Heart left ventricle (tissue), 16 donors: ENCODE results near the gene INKA1. TPM values are rescaled to one million over a fixed set of nuclear protein-coding genes. Genes with fewer than 3 reads are reported as not detected.
A peak's percentile ranks its signal among the peaks of the same experiment; 100 is the strongest.

ENCODE experiments used
- ATAC-seq, 4 donors: fragments of 200-7000 bp; cut with Tn5 transposase; one replicate each; pipeline ENCODE4 v1.9.1; 2020 to 2022; ENCODE audit warnings: moderate library complexity in 4 of 4, mild to moderate bottlenecking in 3 of 4, moderate number of reproducible peaks in 1 of 4
- DNase-seq, 5 donors: peaks; one replicate each; pipeline ENCODE4 v3.0.0-alpha.2; 2020
- H3K27ac ChIP-seq, 12 donors: fragments of 200-600 bp; sonication (generic) in 4 of 12; one replicate each; pipeline versions ENCODE4 v1.5.0 to v1.8.0; 2016 to 2022; ENCODE audit warnings: mild to moderate bottlenecking in 2 of 12
- H3K27me3 ChIP-seq, 9 donors: fragments of 200-600 bp; sonication (generic) in 2 of 9; one replicate each; pipeline versions ENCODE4 v1.5.1 to v1.8.0; 2016 to 2022; ENCODE audit warnings: mild to moderate bottlenecking in 3 of 9
- H3K36me3 ChIP-seq, 9 donors: fragments of 200-600 bp; sonication (generic) in 2 of 9; one replicate each; pipeline versions ENCODE4 v1.5.0 to v1.8.0; 2018 to 2022; ENCODE audit warnings: mild to moderate bottlenecking in 2 of 9
- H3K4me1 ChIP-seq, 12 donors: fragments of 200-600 bp; sonication (generic) in 4 of 12; one replicate each; pipeline versions ENCODE4 v1.5.0 to v1.8.0; 2016 to 2022; ENCODE audit warnings: mild to moderate bottlenecking in 3 of 12
- H3K4me3 ChIP-seq, 12 donors: fragments of 200-600 bp; sonication (generic) in 4 of 12; one replicate each; pipeline versions ENCODE4 v1.5.0 to v1.8.0; 2017 to 2022; ENCODE audit warnings: mild to moderate bottlenecking in 9 of 12, moderate library complexity in 4 of 12
- H3K9me3 ChIP-seq, 12 donors: fragments of 200-600 bp; sonication (generic) in 4 of 12; one replicate each; pipeline versions ENCODE4 v1.5.0 to v1.8.0; 2016 to 2022; ENCODE audit warnings: mild to moderate bottlenecking in 1 of 12
- POLR2A ChIP-seq, 2 donors: fragments of 450-650 bp; IDR thresholded peaks; one replicate each; pipeline ENCODE4 v1.6.1; 2017; ENCODE audit warnings: antibody characterized with exemption in 2 of 2, mild to moderate bottlenecking in 2 of 2, moderate library complexity in 2 of 2
- WGBS, 4 donors: extraction: QIAGEN DNeasy Blood & Tissue Kit in 2 of 4; methylation state at CpG; one replicate each; pipeline versions ENCODE4 v1.1.5 to v1.1.7; 2013 to 2018; 5-methylcytosine and 5-hydroxymethylcytosine counted together
- intact Hi-C, 10 donors: fragments of 100-400 bp; cut with DNase I; formaldehyde crosslinking; loops; one replicate each; pipeline versions ENCODE4 v1.11.1 to v1.14.2; 2022
- polyA plus RNA-seq, 2 donors: library from polyadenylated mRNA; stranded (reverse); fragments of 200-250 nt; gene quantifications; one replicate each; pipeline ENCODE4 v1.2.3, GENCODE V29; 2013
- total RNA-seq, 9 donors: library from RNA; depleted of rRNA in 2 of 9; stranded (reverse); fragments of >200 nt in 2 of 9; fragmentation: NEBNext Ultra II Directional in 3 of 9; extraction: Animal tissue kit (Norgen Biotek cat#: 25700) in 3 of 9; gene quantifications; one replicate each; pipeline versions ENCODE4 v1.1.0 to v1.2.4, GENCODE V29; 2016 to 2023
- TF ChIP-seq, protein P1 (sequence below), 12 donors: fragments of 200-600 bp; sonication (generic) in 4 of 12; IDR thresholded peaks; one replicate each; pipeline versions ENCODE4 v1.5.0 to v1.8.0; 2018 to 2022; ENCODE audit warnings: antibody characterized with exemption in 12 of 12, mild to moderate bottlenecking in 5 of 12
- donor health status: ischemic (EF 13 %, LVEDD 7.1; RV severe dilation, severe dysfunction).
- donor health status: healthy with polysubstance abuse.
- donor health status: DM: no; HTN: yes; CAD: no.
- donor health status: DM: no; HTN: no; CAD: no.
- donor health status: ischemic (EF 25% LVEDD 6.9; RV normal size, moderate dysfunction).
- donor health status: ischemic (EF 25% LVEDD 5.7; RV mildly dilated, moderate dysfunction).
- donor health status: healthy.
- donor health status: DM: yes; HTN: yes; CAD: no.
- donor health status: ischemic (EF 35%, LVEDD 5.7; RV mildly dilated, moderate dysfunction).
- donor health status: nonischemic (EF 11% LVEDD 7.7; RV severe dilation, severe dysfunction).
- donor health status: DM: yes; HTN: yes; CAD: no.
- donor health status: PGD.
- donor health status: ischemic (EF 29% LVEDD 5.4; RV normal size, mild dysfunction).
- donor health status: nonischemic (EF 23%, LVEDD 6.1; RV moderate dilation, normal function).

Gene INKA1
- total and polyA plus RNA-seq, 11 donors: 1.1 to 5.0 (median 3.3) TPM

GRCh38 chr3:49841806-49842205 is 38.7 kb downstream of the INKA1 start:
- no peaks in the 10 kb centered on the region for H3K27me3 ChIP-seq
- ATAC-seq: no peak
- peaks cover 5 to 34% (median 23%) of the 10 kb centered on the region in 12 donors for H3K4me1 ChIP-seq
- H3K36me3 ChIP-seq: peaks cover 0 to 11% (median 0%) of the 10 kb centered on the region in 9 donors
- TF ChIP-seq, protein P1, sequence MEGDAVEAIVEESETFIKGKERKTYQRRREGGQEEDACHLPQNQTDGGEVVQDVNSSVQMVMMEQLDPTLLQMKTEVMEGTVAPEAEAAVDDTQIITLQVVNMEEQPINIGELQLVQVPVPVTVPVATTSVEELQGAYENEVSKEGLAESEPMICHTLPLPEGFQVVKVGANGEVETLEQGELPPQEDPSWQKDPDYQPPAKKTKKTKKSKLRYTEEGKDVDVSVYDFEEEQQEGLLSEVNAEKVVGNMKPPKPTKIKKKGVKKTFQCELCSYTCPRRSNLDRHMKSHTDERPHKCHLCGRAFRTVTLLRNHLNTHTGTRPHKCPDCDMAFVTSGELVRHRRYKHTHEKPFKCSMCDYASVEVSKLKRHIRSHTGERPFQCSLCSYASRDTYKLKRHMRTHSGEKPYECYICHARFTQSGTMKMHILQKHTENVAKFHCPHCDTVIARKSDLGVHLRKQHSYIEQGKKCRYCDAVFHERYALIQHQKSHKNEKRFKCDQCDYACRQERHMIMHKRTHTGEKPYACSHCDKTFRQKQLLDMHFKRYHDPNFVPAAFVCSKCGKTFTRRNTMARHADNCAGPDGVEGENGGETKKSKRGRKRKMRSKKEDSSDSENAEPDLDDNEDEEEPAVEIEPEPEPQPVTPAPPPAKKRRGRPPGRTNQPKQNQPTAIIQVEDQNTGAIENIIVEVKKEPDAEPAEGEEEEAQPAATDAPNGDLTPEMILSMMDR (IDR thresholded peaks at IDR 0.05): no peak
- TF ChIP-seq POLR2A (IDR thresholded peaks at IDR 0.05): no peak
- WGBS, 4 donors: 92 to 95% (median 94%) methylated on average over 7 of the region's 7 CpGs
- no peak for DNase-seq
- H3K27ac ChIP-seq: peak overlapping the region in 1 of 12 donors; percentile 33
- H3K9me3 ChIP-seq: no peaks in the 10 kb centered on the region
- intact Hi-C loops: loop anchor here (2.0 to 10.0 kb wide), 6 partner anchors 60 to 243 kb away; partner anchors contain the start of genes MST1R (in 3 of the 10) and RBM5 (in 1 of the 10)
- no peak overlapping the region for H3K4me3 ChIP-seq

- intact Hi-C loops: loop anchor here in 9 of 10 donors (5.0 to 10.0 kb wide), 5 partner anchors 59 to 242 kb away; partner anchors contain the start of genes MST1R (in 3 of the 9) and RBM5 (in 1 of the 9)
- no peak overlapping the region for H3K27ac ChIP-seq
- WGBS, 4 donors: 93 to 95% (median 94%) methylated on average over 3 of the region's 3 CpGs
- no peak overlapping the region for H3K4me3 ChIP-seq
- no peak for ATAC-seq
- H3K4me1 ChIP-seq: peaks cover 5 to 34% (median 23%) of the 10 kb centered on the region in 12 donors
- DNase-seq: peak in 1 of 5 donors; percentile 37
- H3K36me3 ChIP-seq: peaks cover 0 to 15% (median 0%) of the 10 kb centered on the region in 9 donors
- no peaks in the 10 kb centered on the region for H3K9me3 ChIP-seq
- no peaks in the 10 kb centered on the region for H3K27me3 ChIP-seq
- TF ChIP-seq, protein P1 (IDR thresholded peaks at IDR 0.05): no peak
- no peak for TF ChIP-seq POLR2A (IDR thresholded peaks at IDR 0.05)
Observed at GRCh38 chr3:49842843-49843517, 39.9 kb downstream of the INKA1 start.

GRCh38 chr3:49844464-49845183 is 41.6 kb downstream of the INKA1 start:
- intact Hi-C loops: loop anchor here in 9 of 10 donors (5.0 to 10.0 kb wide), 5 partner anchors 58 to 240 kb away; partner anchors contain the start of genes MST1R (in 3 of the 9) and RBM5 (in 1 of the 9)
- ATAC-seq: no peak
- H3K36me3 ChIP-seq: peaks cover 0 to 15% (median 0%) of the 10 kb centered on the region in 9 donors
- no peaks in the 10 kb centered on the region for H3K27me3 ChIP-seq
- H3K4me1 ChIP-seq: peaks cover 5 to 26% (median 17%) of the 10 kb centered on the region in 12 donors
- no peak for TF ChIP-seq POLR2A (IDR thresholded peaks at IDR 0.05)
- TF ChIP-seq, protein P1 (IDR thresholded peaks at IDR 0.05): no peak
- H3K27ac ChIP-seq: no peak overlapping the region
- no peaks in the 10 kb centered on the region for H3K9me3 ChIP-seq
- no peak overlapping the region for H3K4me3 ChIP-seq
- 78 to 96% (median 89%) methylated on average over 5 of the region's 5 CpGs for WGBS, 4 donors
- DNase-seq: no peak

DNA sequence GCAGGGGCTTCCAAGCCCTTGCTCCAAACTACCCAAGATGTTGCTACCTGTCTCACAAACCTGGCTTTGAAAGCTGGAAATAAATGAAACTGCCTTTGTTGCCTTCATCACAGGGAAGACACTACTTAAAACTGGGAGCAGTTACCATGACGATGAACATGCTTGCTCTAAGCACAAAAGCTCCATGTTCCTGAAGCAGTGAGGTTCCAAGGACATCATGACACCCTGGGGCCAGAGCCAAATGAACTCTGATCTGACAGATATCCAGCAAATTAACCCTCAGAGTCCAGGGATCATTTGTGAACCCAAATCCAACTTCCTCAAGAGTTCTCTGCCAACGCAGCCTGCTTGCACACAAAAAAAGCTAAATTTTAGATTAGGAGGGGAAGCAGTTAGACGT is 42.6 kb downstream of the INKA1 start:
- ATAC-seq: no peak
- Histone ChIP-seq H3K36me3 (peaks cover 0 to 15% (median 0%) of the 10 kb centered on the region in 9 donors), H3K9me3 (no peaks in the 10 kb centered on the region), H3K4me3 (no peak overlapping the region), H3K27ac (no peak overlapping the region), H3K4me1 (peaks cover 0 to 15% (median 7%) of the 10 kb centered on the region in 12 donors), H3K27me3 (no peaks in the 10 kb centered on the region)
- intact Hi-C loops: loop anchor here in 3 of 10 donors (10.0 kb wide), 3 partner anchors 59 to 239 kb away; partner anchors contain the start of genes MST1R (in 1 of the 3) and RBM5 (in 1 of the 3)
- no peak for TF ChIP-seq POLR2A (IDR thresholded peaks at IDR 0.05)
- TF ChIP-seq, protein P1 (IDR thresholded peaks at IDR 0.05): no peak
- no peak for DNase-seq
- WGBS, 4 donors: 82 to 92% (median 86%) methylated on average over 3 of the region's 3 CpGs
